ENCODE measurements around the gene PTGIR. TPM values are rescaled to one million over a fixed set of nuclear protein-coding genes. Genes with fewer than 3 reads are reported as not detected.

PTGIR gene
- total and polyA plus RNA-seq, 8 donors, result 9.2 to 14.1 (median 11.8) TPM

GRCh38 chr19:46617601-46618000 is 7.3 kb downstream of the PTGIR start:
- no peaks in the 10 kb centered on the region for H3K27me3 ChIP-seq
- ATAC-seq (no peak), DNase-seq (no peak)
- no peak for TF ChIP-seq CTCF (IDR thresholded peaks at IDR 0.05)
- H3K4me1 ChIP-seq, result peaks cover 12 to 59% of the 10 kb centered on the region in 2 donors
- no peaks in the 10 kb centered on the region for H3K36me3 ChIP-seq
- no peak overlapping the region for H3K27ac ChIP-seq
- no peaks in the 10 kb centered on the region for H3K9me3 ChIP-seq
- intact Hi-C loops (cut with DNase I), result no loop called here
- no peak overlapping the region for H3K4me3 ChIP-seq

- no peak for TF ChIP-seq CTCF (IDR thresholded peaks at IDR 0.05)
- intact Hi-C loops (cut with DNase I), result no loop called here
- ATAC-seq, result peak; percentile 65
- Histone ChIP-seq H3K36me3 (no peaks in the 10 kb centered on the region), H3K27me3 (no peaks in the 10 kb centered on the region), H3K27ac (no peak overlapping the region), H3K9me3 (no peaks in the 10 kb centered on the region), H3K4me1 (peaks cover 13 to 62% of the 10 kb centered on the region in 2 donors), H3K4me3 (no peak overlapping the region)
- DNase-seq, result peak in 2 of 4 donors; percentile 59 to 86
Measured at GRCh38 chr19:46616631-46617322, 8.1 kb downstream of the PTGIR start.

- intact Hi-C loops (cut with DNase I), result no loop called here
Measured at GRCh38 chr19:46615966-46616365, 8.9 kb downstream of the PTGIR start.

GRCh38 chr19:46614114-46614722 is 10.7 kb downstream of the PTGIR start:
- peak; percentile 85 to 93 for TF ChIP-seq CTCF (IDR thresholded peaks at IDR 0.05)
- ATAC-seq (peak; percentile 90), DNase-seq (peak; percentile 71 to 92 (median 84))
- Histone ChIP-seq H3K9me3 (no peaks in the 10 kb centered on the region), H3K27ac (no peak overlapping the region), H3K36me3 (peaks cover 0 to 14% of the 10 kb centered on the region in 2 donors), H3K4me1 (peaks cover 17 to 51% of the 10 kb centered on the region in 2 donors), H3K27me3 (no peaks in the 10 kb centered on the region), H3K4me3 (no peak overlapping the region)
- intact Hi-C loops (cut with DNase I), result no loop called here

More at GRCh38 chr19:46615966-46616365, 8.9 kb downstream of the PTGIR start:
- Histone ChIP-seq H3K27ac (no peak overlapping the region), H3K9me3 (no peaks in the 10 kb centered on the region), H3K27me3 (no peaks in the 10 kb centered on the region), H3K4me1 (peaks cover 17 to 65% of the 10 kb centered on the region in 2 donors), H3K36me3 (no peaks in the 10 kb centered on the region), H3K4me3 (no peak overlapping the region)
- DNase-seq (no peak), ATAC-seq (no peak)
- TF ChIP-seq CTCF (IDR thresholded peaks at IDR 0.05), result no peak

GRCh38 chr19:46613525-46613924 is 11.4 kb downstream of the PTGIR start:
- no peak for ATAC-seq
- TF ChIP-seq CTCF (IDR thresholded peaks at IDR 0.05), result no peak
- Histone ChIP-seq H3K4me3 (no peak overlapping the region), H3K27me3 (no peaks in the 10 kb centered on the region), H3K9me3 (no peaks in the 10 kb centered on the region), H3K27ac (no peak overlapping the region), H3K36me3 (peaks cover 0 to 21% of the 10 kb centered on the region in 2 donors), H3K4me1 (peaks cover 11 to 44% of the 10 kb centered on the region in 2 donors)
- DNase-seq, result no peak
- intact Hi-C loops (cut with DNase I), result no loop called here

Data from left lung (tissue), 10 donors.